WTC11 (cell line): Measurements from ENCODE around the gene EOGT. TPM values are rescaled to one million over a fixed set of nuclear protein-coding genes. Genes with fewer than 3 reads are reported as not detected.

Experiments used
- ATAC-seq: fragments of 200-7000 bp; cut with Tn5 transposase; 2 replicates; pipeline ENCODE4 v1.10.0; 2021; ENCODE audit warnings: mild to moderate bottlenecking, moderate library complexity
- CTCF ChIA-PET: fragments of 300-600 bp; sonication (Branson Sonifier 250); formaldehyde crosslinking; loops from one replicate; lab custom pipeline; 2021; ENCODE audit warnings: antibody characterized with exemption; lab: Charles Lee
- POLR2A ChIA-PET: fragments of 350-600 bp; sonication (Branson Sonifier 250); formaldehyde crosslinking; loops from one replicate; lab custom pipeline; 2021; ENCODE audit warnings: antibody characterized with exemption; lab: Charles Lee
- DNase-seq: peaks from one replicate; pipeline ENCODE4 v3.0.0; 2021; ENCODE audit warnings: low spot score
- H3K27ac Mint-ChIP-seq: 2 replicates; pipeline ENCODE4 v1.8.0; 2021; ENCODE audit warnings: mixed read lengths
- H3K27me3 Mint-ChIP-seq: 2 replicates; pipeline ENCODE4 v1.8.0; 2021; ENCODE audit warnings: low read depth, mild to moderate bottlenecking, moderate library complexity, mixed read lengths
- H3K36me3 Mint-ChIP-seq: 2 replicates; pipeline ENCODE4 v1.8.0; 2021; ENCODE audit warnings: mixed read lengths
- H3K4me1 Mint-ChIP-seq: 2 replicates; pipeline ENCODE4 v1.8.0; 2022; ENCODE audit warnings: mixed read lengths
- H3K4me3 Mint-ChIP-seq: 2 replicates; pipeline ENCODE4 v1.8.0; 2021; ENCODE audit warnings: mild to moderate bottlenecking, moderate library complexity, mixed read lengths
- H3K9me3 Mint-ChIP-seq: 2 replicates; pipeline ENCODE4 v1.8.0; 2021; ENCODE audit warnings: mixed read lengths
- EMX1 ChIP-seq: fragments of 250-450 bp; sonication (Bioruptor Pico); IDR thresholded peaks from 2 replicates; pipeline ENCODE4 v1.8.0; 2021; ENCODE audit warnings: mild to moderate bottlenecking
- ETV6 ChIP-seq: sonication (generic); formaldehyde crosslinking; IDR thresholded peaks from 2 replicates; pipeline ENCODE4 v1.8.1; 2022; ENCODE audit warnings: mild to moderate bottlenecking, missing genetic modification reagents
- HMGA2 ChIP-seq: fragments of 250-450 bp; sonication (Bioruptor Pico); IDR thresholded peaks from 2 replicates; pipeline ENCODE4 v1.4.0; 2021; ENCODE audit warnings: mild to moderate bottlenecking, moderate library complexity
- IRF1 ChIP-seq: sonication (generic); formaldehyde crosslinking; IDR thresholded peaks from 2 replicates; pipeline ENCODE4 v1.8.0; 2023; ENCODE audit warnings: missing genetic modification reagents
- JAZF1 ChIP-seq: fragments of 250-450 bp; sonication (Bioruptor Pico); IDR thresholded peaks from 2 replicates; pipeline ENCODE4 v1.9.0; 2021; ENCODE audit warnings: moderate library complexity, mild to moderate bottlenecking, inconsistent platforms
- NR3C1 ChIP-seq: sonication (generic); formaldehyde crosslinking; conservative IDR thresholded peaks from 2 replicates; pipeline ENCODE4 v1.8.1; 2023; ENCODE audit warnings: low read depth, mild to moderate bottlenecking, missing genetic modification reagents
- SMAD3 ChIP-seq: sonication (generic); formaldehyde crosslinking; IDR thresholded peaks from 2 replicates; pipeline ENCODE4 v1.8.0; 2022; ENCODE audit warnings: missing genetic modification reagents, mild to moderate bottlenecking, borderline replicate concordance
- TEAD4 ChIP-seq: sonication (generic); formaldehyde crosslinking; IDR thresholded peaks from 2 replicates; pipeline ENCODE4 v1.8.0; 2022; ENCODE audit warnings: mild to moderate bottlenecking, missing genetic modification reagents
- ZNF121 ChIP-seq: sonication (generic); formaldehyde crosslinking; IDR thresholded peaks from 2 replicates; pipeline ENCODE4 v1.8.0; 2023; ENCODE audit warnings: missing genetic modification reagents
- ZNF138 ChIP-seq: sonication (generic); formaldehyde crosslinking; conservative IDR thresholded peaks from 2 replicates; pipeline ENCODE4 v1.8.1; 2022; ENCODE audit warnings: mild to moderate bottlenecking, moderate library complexity, missing genetic modification reagents
- ZNF263 ChIP-seq: sonication (generic); formaldehyde crosslinking; IDR thresholded peaks from 2 replicates; pipeline ENCODE4 v1.8.1; 2022; ENCODE audit warnings: low read depth, mild to moderate bottlenecking, moderate library complexity, missing genetic modification reagents
- ZNF396 ChIP-seq: fragments of 250-450 bp; sonication (Bioruptor Pico); IDR thresholded peaks from 2 replicates; pipeline ENCODE4 v1.8.0; 2021; ENCODE audit warnings: mild to moderate bottlenecking, moderate library complexity, borderline replicate concordance
- total RNA-seq: library from RNA; stranded (reverse); gene quantifications from 3 replicates; pipeline ENCODE4 v1.2.3, GENCODE V29; 2021
- TF ChIP-seq, protein P1 (sequence below): sonication (generic); formaldehyde crosslinking; IDR thresholded peaks from 2 replicates; pipeline ENCODE4 v1.8.1; 2023; ENCODE audit warnings: mild to moderate bottlenecking, missing genetic modification reagents
- TF ChIP-seq, protein P2 (sequence below): sonication (generic); formaldehyde crosslinking; IDR thresholded peaks from 2 replicates; pipeline ENCODE4 v1.8.0; 2022; ENCODE audit warnings: mild to moderate bottlenecking, missing genetic modification reagents
- TF ChIP-seq, protein P3 (sequence below): sonication (generic); formaldehyde crosslinking; IDR thresholded peaks from 2 replicates; pipeline ENCODE4 v1.8.1; 2023; ENCODE audit warnings: mild to moderate bottlenecking, missing genetic modification reagents

EOGT gene
- total RNA-seq, 1 experiment from 2014 or later, result 32.9 TPM

GRCh38 chr3:69020424-69020823, 6.9 kb upstream of the EOGT start (continued):
- no peak for TF ChIP-seq SMAD3 (CRISPR knock-in tag)

- POLR2A ChIA-PET, result no interaction called here
- Mint-ChIP-seq H3K27me3 (peaks cover 3% of the 10 kb centered on the region; the same call in 1 of the 2 replicates), H3K36me3 (peaks cover 7% of the 10 kb centered on the region), H3K4me1 (peaks cover 37% of the 10 kb centered on the region), H3K9me3 (no peaks in the 10 kb centered on the region; the same call in 1 of the 2 replicates), H3K4me3 (no peak overlapping the region), H3K27ac (peak overlapping the region; percentile 10; the same call in 1 of the 2 replicates)
- DNase-seq (no peak), ATAC-seq (no peak)
- CTCF ChIA-PET, result no interaction called here
- TF ChIP-seq, protein P1, sequence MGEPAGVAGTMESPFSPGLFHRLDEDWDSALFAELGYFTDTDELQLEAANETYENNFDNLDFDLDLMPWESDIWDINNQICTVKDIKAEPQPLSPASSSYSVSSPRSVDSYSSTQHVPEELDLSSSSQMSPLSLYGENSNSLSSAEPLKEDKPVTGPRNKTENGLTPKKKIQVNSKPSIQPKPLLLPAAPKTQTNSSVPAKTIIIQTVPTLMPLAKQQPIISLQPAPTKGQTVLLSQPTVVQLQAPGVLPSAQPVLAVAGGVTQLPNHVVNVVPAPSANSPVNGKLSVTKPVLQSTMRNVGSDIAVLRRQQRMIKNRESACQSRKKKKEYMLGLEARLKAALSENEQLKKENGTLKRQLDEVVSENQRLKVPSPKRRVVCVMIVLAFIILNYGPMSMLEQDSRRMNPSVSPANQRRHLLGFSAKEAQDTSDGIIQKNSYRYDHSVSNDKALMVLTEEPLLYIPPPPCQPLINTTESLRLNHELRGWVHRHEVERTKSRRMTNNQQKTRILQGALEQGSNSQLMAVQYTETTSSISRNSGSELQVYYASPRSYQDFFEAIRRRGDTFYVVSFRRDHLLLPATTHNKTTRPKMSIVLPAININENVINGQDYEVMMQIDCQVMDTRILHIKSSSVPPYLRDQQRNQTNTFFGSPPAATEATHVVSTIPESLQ, result no peak
- no peak for TF ChIP-seq ZNF138 (CRISPR knock-in tag)
- no peak for TF ChIP-seq EMX1
- no peak for TF ChIP-seq ETV6
- TF ChIP-seq NR3C1 (CRISPR knock-in tag), result no peak
- TF ChIP-seq, protein P2, sequence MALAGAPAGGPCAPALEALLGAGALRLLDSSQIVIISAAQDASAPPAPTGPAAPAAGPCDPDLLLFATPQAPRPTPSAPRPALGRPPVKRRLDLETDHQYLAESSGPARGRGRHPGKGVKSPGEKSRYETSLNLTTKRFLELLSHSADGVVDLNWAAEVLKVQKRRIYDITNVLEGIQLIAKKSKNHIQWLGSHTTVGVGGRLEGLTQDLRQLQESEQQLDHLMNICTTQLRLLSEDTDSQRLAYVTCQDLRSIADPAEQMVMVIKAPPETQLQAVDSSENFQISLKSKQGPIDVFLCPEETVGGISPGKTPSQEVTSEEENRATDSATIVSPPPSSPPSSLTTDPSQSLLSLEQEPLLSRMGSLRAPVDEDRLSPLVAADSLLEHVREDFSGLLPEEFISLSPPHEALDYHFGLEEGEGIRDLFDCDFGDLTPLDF (CRISPR knock-in tag), result no peak
- TF ChIP-seq, protein P3, sequence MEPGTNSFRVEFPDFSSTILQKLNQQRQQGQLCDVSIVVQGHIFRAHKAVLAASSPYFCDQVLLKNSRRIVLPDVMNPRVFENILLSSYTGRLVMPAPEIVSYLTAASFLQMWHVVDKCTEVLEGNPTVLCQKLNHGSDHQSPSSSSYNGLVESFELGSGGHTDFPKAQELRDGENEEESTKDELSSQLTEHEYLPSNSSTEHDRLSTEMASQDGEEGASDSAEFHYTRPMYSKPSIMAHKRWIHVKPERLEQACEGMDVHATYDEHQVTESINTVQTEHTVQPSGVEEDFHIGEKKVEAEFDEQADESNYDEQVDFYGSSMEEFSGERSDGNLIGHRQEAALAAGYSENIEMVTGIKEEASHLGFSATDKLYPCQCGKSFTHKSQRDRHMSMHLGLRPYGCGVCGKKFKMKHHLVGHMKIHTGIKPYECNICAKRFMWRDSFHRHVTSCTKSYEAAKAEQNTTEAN (CRISPR knock-in tag), result no peak
These were observed 3.4 kb upstream of the EOGT start for GRCh38 chr3:69016901-69017300.

GRCh38 chr3:69016102-69016501, 2.6 kb upstream of the EOGT start:
- DNase-seq, result no peak
- ATAC-seq, result no peak
- peaks cover 3% of the 10 kb centered on the region; the same call in 1 of the 2 replicates for H3K27me3 Mint-ChIP-seq
- no peak overlapping the region for H3K4me3 Mint-ChIP-seq
- H3K4me1 Mint-ChIP-seq, result peaks cover 45% of the 10 kb centered on the region
- peaks cover 10% of the 10 kb centered on the region for H3K36me3 Mint-ChIP-seq
- CTCF ChIA-PET, result interaction anchor here (0.5 kb wide), 1 partner anchor 85 kb away, joined by 3 read pairs; no protein-coding TSS in a partner anchor
- no peaks in the 10 kb centered on the region; the same call in 1 of the 2 replicates for H3K9me3 Mint-ChIP-seq
- H3K27ac Mint-ChIP-seq, result no peak overlapping the region
- TF ChIP-seq HMGA2 (no peak), ZNF121 (peak; percentile 54; the same call in 1 of the 2 replicates)
- POLR2A ChIA-PET, result interaction anchor here (0.5 kb wide), 1 partner anchor 26 kb away, joined by 3 read pairs; no protein-coding TSS in a partner anchor

- ATAC-seq (no peak), DNase-seq (no peak)
- TF ChIP-seq ZNF396 (CRISPR knock-in tag) (0 out of 2 replicates have a peak, but pooled peaks have one; percentile 24), JAZF1 (CRISPR knock-in tag) (no peak), IRF1 (CRISPR knock-in tag) (no peak), ZNF263 (CRISPR knock-in tag) (no peak), TEAD4 (CRISPR knock-in tag) (no peak)
- POLR2A ChIA-PET, result interaction anchor here (1.0 to 1.9 kb wide), 3 partner anchors 38 to 82 kb away, joined by 3 to 7 read pairs (median 3); partner anchors contain the start of genes TAFA4 and TMF1
- H3K36me3 Mint-ChIP-seq, result peaks cover 13% of the 10 kb centered on the region
- no peak overlapping the region for H3K27ac Mint-ChIP-seq
- H3K4me3 Mint-ChIP-seq, result peak overlapping the region; percentile 64
- CTCF ChIA-PET, result interaction anchor here (0.6 to 2.3 kb wide), 4 partner anchors 15 to 304 kb away, joined by 3 to 6 read pairs (median 4); partner anchors contain the start of gene TAFA4
- H3K4me1 Mint-ChIP-seq, result peaks cover 65% of the 10 kb centered on the region
- no peaks in the 10 kb centered on the region; the same call in 1 of the 2 replicates for H3K9me3 Mint-ChIP-seq
- peaks cover 3% of the 10 kb centered on the region; the same call in 1 of the 2 replicates for H3K27me3 Mint-ChIP-seq
These were observed 617 bp upstream of the EOGT start for GRCh38 chr3:69014022-69014580.
